ENCODE data around the gene SLC1A3.

DNA sequence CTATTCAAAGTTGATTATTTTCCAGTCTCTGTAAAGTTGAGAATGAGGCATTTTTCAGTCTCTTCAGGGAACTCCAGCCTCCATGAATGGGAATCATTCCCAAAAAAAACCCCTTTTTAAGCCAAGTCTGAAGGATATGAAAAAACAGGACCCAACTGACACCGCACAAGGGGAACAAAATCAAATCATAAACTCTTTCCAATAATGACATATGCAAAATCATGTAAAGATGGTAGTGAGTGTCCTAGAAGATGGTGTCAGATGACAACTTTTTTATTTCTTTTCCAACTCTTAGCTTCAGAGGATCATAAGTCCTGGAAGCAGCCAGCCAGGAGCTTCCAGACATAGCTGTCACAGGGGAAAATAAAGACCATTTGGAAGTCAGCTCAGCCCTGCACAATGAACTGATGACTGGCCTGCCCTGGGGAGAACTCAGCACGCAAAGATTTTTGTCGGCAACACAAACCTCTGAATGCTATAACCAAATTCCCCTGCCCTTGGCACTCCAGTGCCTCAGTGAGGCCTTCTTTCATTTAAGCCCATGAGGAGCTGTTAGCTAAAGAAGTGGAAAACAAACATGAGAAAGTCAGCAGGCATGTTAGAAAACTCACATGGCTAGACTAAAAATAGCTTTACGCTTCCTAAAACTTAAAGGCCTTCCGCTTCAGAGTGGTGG, 85.4 kb downstream of the SLC1A3 start:
- TF ChIP-seq CTCF (IDR thresholded peaks at IDR 0.05) (no peak), POLR2A (IDR thresholded peaks at IDR 0.05) (no peak)

All from prostate gland (tissue), 2 donors.